ENCODE measurements around the gene GALNTL6.

GALNTL6 gene

DNA sequence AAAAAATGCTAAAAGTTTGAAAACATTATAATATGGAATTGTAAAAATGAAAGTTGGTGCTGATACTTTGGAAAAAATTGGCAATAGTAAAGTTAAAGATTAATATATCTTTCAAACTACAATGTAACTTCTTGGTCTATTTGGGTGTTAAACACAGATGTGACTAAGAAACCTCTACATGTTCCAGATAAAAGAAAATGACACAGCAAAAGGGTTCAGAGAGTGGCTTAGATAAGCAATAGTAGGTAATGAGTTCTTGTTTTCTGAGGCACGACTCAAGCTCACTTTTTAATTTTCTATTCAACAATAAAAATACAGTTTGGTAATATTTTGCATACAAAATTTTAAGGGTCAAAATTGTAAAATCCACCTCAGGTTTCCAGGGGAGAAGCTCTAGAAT is 292.7 kb downstream of the GALNTL6 start:
- no peaks in the 10 kb centered on the region for H3K79me2 ChIP-seq (ENCODE audit: insufficient read depth, low read length)
- H3K27ac ChIP-seq (ENCODE audit: low read depth, low read length): no peak overlapping the region
- no peaks in the 10 kb centered on the region for H3K9me3 ChIP-seq (ENCODE audit: insufficient read depth, low read length)
- H3K4me2 ChIP-seq (ENCODE audit: low read depth, low read length, poor library complexity, severe bottlenecking): no peak overlapping the region
- H2AFZ ChIP-seq (ENCODE audit: low read depth, low read length, severe bottlenecking): no peak overlapping the region
- H3K27me3 ChIP-seq (ENCODE audit: low read length): no peaks in the 10 kb centered on the region
- no peaks in the 10 kb centered on the region for H3F3A ChIP-seq (ENCODE audit: insufficient read depth)
- H3K36me3 ChIP-seq (ENCODE audit: low read length): no peaks in the 10 kb centered on the region
- H3K9me2 ChIP-seq (replicated peaks; ENCODE audit: insufficient read depth, low read length): no peaks in the 10 kb centered on the region
- H4K20me1 ChIP-seq (ENCODE audit: low read depth, low read length): no peaks in the 10 kb centered on the region
- no peak for TF ChIP-seq EZH2phosphoT487 (conservative IDR thresholded peaks at IDR 0.05; ENCODE audit: low read length)
- no peak overlapping the region for H3K4me3 ChIP-seq (ENCODE audit: insufficient read depth, low read length, poor library complexity, severe bottlenecking)
- no peak overlapping the region for H3K9ac ChIP-seq (ENCODE audit: low read length)

DNA sequence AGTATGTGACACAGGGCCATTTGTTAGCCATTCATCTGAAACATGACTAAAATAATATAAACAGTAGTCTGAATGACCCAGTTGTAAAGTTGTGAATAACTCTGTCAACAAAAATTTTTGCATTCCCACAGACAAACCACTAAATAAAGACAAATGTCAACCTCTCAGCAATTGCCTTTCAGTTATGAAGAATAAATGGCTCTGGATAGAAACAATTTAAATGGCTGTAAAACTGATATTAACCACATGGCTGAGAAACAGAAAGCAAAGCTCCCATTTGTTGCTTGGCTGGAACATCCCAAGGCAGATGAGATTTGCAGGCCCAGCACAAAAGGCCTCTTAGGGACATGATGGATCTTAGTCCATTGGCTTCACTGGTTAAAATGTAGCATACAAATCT is 296.3 kb downstream of the GALNTL6 start:
- Histone ChIP-seq H3K9me3 (ENCODE audit: insufficient read depth, low read length) (no peaks in the 10 kb centered on the region), H3K4me3 (ENCODE audit: insufficient read depth, low read length, poor library complexity, severe bottlenecking) (no peak overlapping the region), H2AFZ (ENCODE audit: low read depth, low read length, severe bottlenecking) (no peak overlapping the region), H3K4me2 (ENCODE audit: low read depth, low read length, poor library complexity, severe bottlenecking) (no peak overlapping the region), H3K79me2 (ENCODE audit: insufficient read depth, low read length) (no peaks in the 10 kb centered on the region), H4K20me1 (ENCODE audit: low read depth, low read length) (no peaks in the 10 kb centered on the region), H3K9me2 (replicated peaks; ENCODE audit: insufficient read depth, low read length) (no peaks in the 10 kb centered on the region), H3K36me3 (ENCODE audit: low read length) (no peaks in the 10 kb centered on the region), H3K27ac (ENCODE audit: low read depth, low read length) (no peak overlapping the region), H3K27me3 (ENCODE audit: low read length) (no peaks in the 10 kb centered on the region), H3K9ac (ENCODE audit: low read length) (no peak overlapping the region), H3F3A (ENCODE audit: insufficient read depth) (no peaks in the 10 kb centered on the region)
- TF ChIP-seq EZH2phosphoT487 (conservative IDR thresholded peaks at IDR 0.05; ENCODE audit: low read length): no peak

DNA sequence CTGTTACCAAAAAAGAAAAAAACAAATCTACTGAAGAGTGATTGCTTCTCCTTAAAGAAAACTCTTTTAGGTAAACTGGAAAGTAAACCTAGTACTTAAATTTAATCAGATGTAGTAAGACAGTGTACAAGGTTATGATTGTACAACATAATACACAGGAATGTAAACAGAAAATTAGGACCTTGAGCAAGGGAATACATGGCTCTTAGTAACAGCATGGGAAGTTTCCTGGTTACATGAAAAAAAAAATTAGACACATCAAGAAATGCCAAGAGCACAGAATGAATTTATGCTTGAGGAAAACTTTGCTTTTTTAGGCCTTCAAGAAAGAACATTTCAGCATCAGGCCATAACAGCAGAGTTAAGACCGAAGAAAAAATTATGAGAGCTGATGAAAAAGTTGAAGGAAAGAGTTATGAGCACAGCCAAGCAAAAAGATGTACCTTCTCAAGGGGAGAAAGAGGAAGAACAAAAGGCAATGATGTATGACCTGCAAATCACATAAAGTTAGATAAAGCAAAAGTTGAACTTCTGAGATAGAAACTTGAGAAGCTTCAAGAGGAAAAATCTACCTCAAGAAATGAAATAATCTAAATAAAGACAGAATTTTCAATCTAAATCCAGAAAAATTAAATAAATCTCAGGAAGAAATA is 311.6 kb downstream of the GALNTL6 start:
- Histone ChIP-seq H3K4me3 (ENCODE audit: insufficient read depth, low read length, poor library complexity, severe bottlenecking) (peak overlapping the region; percentile 17), H3K4me2 (ENCODE audit: low read depth, low read length, poor library complexity, severe bottlenecking) (peak overlapping the region; percentile 55), H3K9me2 (replicated peaks; ENCODE audit: insufficient read depth, low read length) (no peaks in the 10 kb centered on the region), H3K27ac (ENCODE audit: low read depth, low read length) (peak overlapping the region; percentile 73), H3K79me2 (ENCODE audit: insufficient read depth, low read length) (no peaks in the 10 kb centered on the region), H3K36me3 (ENCODE audit: low read length) (no peaks in the 10 kb centered on the region), H4K20me1 (ENCODE audit: low read depth, low read length) (no peaks in the 10 kb centered on the region), H3K27me3 (ENCODE audit: low read length) (no peaks in the 10 kb centered on the region), H2AFZ (ENCODE audit: low read depth, low read length, severe bottlenecking) (peak overlapping the region; percentile 52), H3K9me3 (ENCODE audit: insufficient read depth, low read length) (no peaks in the 10 kb centered on the region), H3K9ac (ENCODE audit: low read length) (no peak overlapping the region), H3F3A (ENCODE audit: insufficient read depth) (no peaks in the 10 kb centered on the region)
- TF ChIP-seq EZH2phosphoT487 (conservative IDR thresholded peaks at IDR 0.05; ENCODE audit: low read length): no peak
- TF ChIP-seq, protein P1, sequence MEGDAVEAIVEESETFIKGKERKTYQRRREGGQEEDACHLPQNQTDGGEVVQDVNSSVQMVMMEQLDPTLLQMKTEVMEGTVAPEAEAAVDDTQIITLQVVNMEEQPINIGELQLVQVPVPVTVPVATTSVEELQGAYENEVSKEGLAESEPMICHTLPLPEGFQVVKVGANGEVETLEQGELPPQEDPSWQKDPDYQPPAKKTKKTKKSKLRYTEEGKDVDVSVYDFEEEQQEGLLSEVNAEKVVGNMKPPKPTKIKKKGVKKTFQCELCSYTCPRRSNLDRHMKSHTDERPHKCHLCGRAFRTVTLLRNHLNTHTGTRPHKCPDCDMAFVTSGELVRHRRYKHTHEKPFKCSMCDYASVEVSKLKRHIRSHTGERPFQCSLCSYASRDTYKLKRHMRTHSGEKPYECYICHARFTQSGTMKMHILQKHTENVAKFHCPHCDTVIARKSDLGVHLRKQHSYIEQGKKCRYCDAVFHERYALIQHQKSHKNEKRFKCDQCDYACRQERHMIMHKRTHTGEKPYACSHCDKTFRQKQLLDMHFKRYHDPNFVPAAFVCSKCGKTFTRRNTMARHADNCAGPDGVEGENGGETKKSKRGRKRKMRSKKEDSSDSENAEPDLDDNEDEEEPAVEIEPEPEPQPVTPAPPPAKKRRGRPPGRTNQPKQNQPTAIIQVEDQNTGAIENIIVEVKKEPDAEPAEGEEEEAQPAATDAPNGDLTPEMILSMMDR (IDR thresholded peaks at IDR 0.05; ENCODE audit: insufficient read depth, low read length, poor library complexity, severe bottlenecking): no peak

DNA sequence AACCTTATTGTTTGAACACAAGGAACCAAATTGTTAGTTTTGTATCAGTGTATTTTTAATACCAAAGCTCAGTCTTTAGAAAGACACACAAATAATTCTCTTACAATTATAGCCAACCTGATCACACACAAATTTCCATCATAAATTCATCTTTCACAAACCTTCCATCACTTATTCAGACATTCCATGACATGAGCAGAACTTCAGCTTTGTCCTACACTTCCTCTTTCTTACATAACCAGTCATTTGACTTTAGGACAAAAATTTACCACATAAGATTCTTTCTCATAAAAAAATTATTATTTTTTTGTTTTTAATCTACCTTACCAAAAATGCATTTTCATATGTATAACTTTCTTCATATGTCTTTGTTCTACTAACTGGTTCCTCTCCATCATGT is 312.2 kb downstream of the GALNTL6 start:
- TF ChIP-seq EZH2phosphoT487 (conservative IDR thresholded peaks at IDR 0.05; ENCODE audit: low read length): no peak
- TF ChIP-seq, protein P1 (IDR thresholded peaks at IDR 0.05; ENCODE audit: insufficient read depth, low read length, poor library complexity, severe bottlenecking): no peak
- H3K9me2 ChIP-seq (replicated peaks; ENCODE audit: insufficient read depth, low read length): no peaks in the 10 kb centered on the region
- peak overlapping the region; percentile 55 for H3K4me2 ChIP-seq (ENCODE audit: low read depth, low read length, poor library complexity, severe bottlenecking)
- H3K36me3 ChIP-seq (ENCODE audit: low read length): no peaks in the 10 kb centered on the region
- H2AFZ ChIP-seq (ENCODE audit: low read depth, low read length, severe bottlenecking): peak overlapping the region; percentile 52
- H3K9me3 ChIP-seq (ENCODE audit: insufficient read depth, low read length): no peaks in the 10 kb centered on the region
- H3K9ac ChIP-seq (ENCODE audit: low read length): no peak overlapping the region
- H3K27me3 ChIP-seq (ENCODE audit: low read length): no peaks in the 10 kb centered on the region
- H4K20me1 ChIP-seq (ENCODE audit: low read depth, low read length): no peaks in the 10 kb centered on the region
- no peaks in the 10 kb centered on the region for H3K79me2 ChIP-seq (ENCODE audit: insufficient read depth, low read length)
- H3F3A ChIP-seq (ENCODE audit: insufficient read depth): no peaks in the 10 kb centered on the region
- peak overlapping the region; percentile 17 for H3K4me3 ChIP-seq (ENCODE audit: insufficient read depth, low read length, poor library complexity, severe bottlenecking)
- H3K27ac ChIP-seq (ENCODE audit: low read depth, low read length): peak overlapping the region; percentile 73
